Tibial nerve (tissue), 4 donors: ENCODE data around the gene METTL21C.

ENCODE experiments used
- CTCF ChIP-seq, 5 experiments: fragments of 200-600 bp in 3 of 5; fragments of 450-650 bp in 2 of 5; sonication (generic) in 3 of 5; IDR thresholded peaks; one replicate each; pipeline ENCODE4 v1.5.1; 2016 to 2019; ENCODE audit warnings: antibody characterized with exemption in 5 of 5, mild to moderate bottlenecking in 3 of 5, moderate library complexity in 2 of 5
- EP300 ChIP-seq, 2 donors: sonication (generic); formaldehyde crosslinking; IDR thresholded peaks; one replicate each; pipeline ENCODE4 v1.6.1; 2017; ENCODE audit warnings: antibody characterized with exemption in 2 of 2, mild to moderate bottlenecking in 1 of 2
- POLR2A ChIP-seq, 2 donors: fragments of 450-650 bp; IDR thresholded peaks; one replicate each; pipeline ENCODE4 v1.6.1; 2017; ENCODE audit warnings: antibody characterized with exemption in 2 of 2, mild to moderate bottlenecking in 2 of 2, moderate library complexity in 2 of 2

GRCh38 chr13:102708211-102708610 lies 13.4 kb upstream of the METTL21C start:
- TF ChIP-seq CTCF (IDR thresholded peaks at IDR 0.05) (no peak), POLR2A (IDR thresholded peaks at IDR 0.05) (no peak), EP300 (IDR thresholded peaks at IDR 0.05) (no peak)
